Type B pancreatic cell (in vitro differentiated cells): Measurements from ENCODE around the gene EIF3B. TPM values are rescaled to one million over a fixed set of nuclear protein-coding genes. Genes with fewer than 3 reads are reported as not detected.
"Not testable (repeated sequence)": the region's sequence is repeated elsewhere in the genome, so short reads cannot be mapped to it uniquely, and the experiment has no call there.

Experiments
- DNase-seq: peaks from one replicate; pipeline ENCODE4 v3.0.0; 2021; ENCODE audit warnings: mixed read lengths; ENCODE audit not compliant: unreplicated experiment; ENCODE audit errors: extremely low spot score
- H3K27ac Mint-ChIP-seq: 2 replicates; pipeline ENCODE4 v1.8.0; 2021; ENCODE audit warnings: mild to moderate bottlenecking, mixed read lengths
- H3K27me3 Mint-ChIP-seq: 2 replicates; pipeline ENCODE4 v1.8.0; 2021; ENCODE audit warnings: mixed read lengths
- H3K36me3 Mint-ChIP-seq: 2 replicates; pipeline ENCODE4 v1.8.0; 2021; ENCODE audit warnings: mixed read lengths
- H3K4me1 Mint-ChIP-seq: one replicate; pipeline ENCODE4 v1.8.0; 2021; ENCODE audit warnings: mixed read lengths; ENCODE audit not compliant: unreplicated experiment
- H3K4me3 Mint-ChIP-seq: 2 replicates; pipeline ENCODE4 v1.8.0; 2021; ENCODE audit warnings: mild to moderate bottlenecking, mixed read lengths
- H3K9me3 Mint-ChIP-seq: 2 replicates; pipeline ENCODE4 v1.8.0; 2021; ENCODE audit warnings: mixed read lengths
- CTCF ChIP-seq: fragments of 200-600 bp; sonication (generic); conservative IDR thresholded peaks from 2 replicates; pipeline ENCODE4 v1.5.0; 2021; ENCODE audit warnings: antibody characterized with exemption, mild to moderate bottlenecking
- total RNA-seq: library from RNA; stranded (reverse); gene quantifications from 2 replicates; pipeline ENCODE4 v1.2.1, GENCODE V29; 2021; ENCODE audit warnings: low replicate concordance

Gene EIF3B
- total RNA-seq, 1 donor from 2014 or later = 178 TPM

GRCh38 chr7:2331707-2332106 is 22.9 kb upstream of the EIF3B start:
- Mint-ChIP-seq H3K27ac (no peak overlapping the region), H3K9me3 (no peaks in the 10 kb centered on the region), H3K4me3 (no peak overlapping the region), H3K4me1 (no peaks in the 10 kb centered on the region), H3K36me3 (no peaks in the 10 kb centered on the region), H3K27me3 (no peaks in the 10 kb centered on the region)
- TF ChIP-seq CTCF = no peak
- no peak for DNase-seq

GRCh38 chr7:2332606-2333231 is 21.9 kb upstream of the EIF3B start:
- not testable (repeated sequence) for H3K4me1 Mint-ChIP-seq, H3K9me3 Mint-ChIP-seq, H3K4me3 Mint-ChIP-seq, H3K36me3 Mint-ChIP-seq, H3K27me3 Mint-ChIP-seq, H3K27ac Mint-ChIP-seq, DNase-seq

DNA sequence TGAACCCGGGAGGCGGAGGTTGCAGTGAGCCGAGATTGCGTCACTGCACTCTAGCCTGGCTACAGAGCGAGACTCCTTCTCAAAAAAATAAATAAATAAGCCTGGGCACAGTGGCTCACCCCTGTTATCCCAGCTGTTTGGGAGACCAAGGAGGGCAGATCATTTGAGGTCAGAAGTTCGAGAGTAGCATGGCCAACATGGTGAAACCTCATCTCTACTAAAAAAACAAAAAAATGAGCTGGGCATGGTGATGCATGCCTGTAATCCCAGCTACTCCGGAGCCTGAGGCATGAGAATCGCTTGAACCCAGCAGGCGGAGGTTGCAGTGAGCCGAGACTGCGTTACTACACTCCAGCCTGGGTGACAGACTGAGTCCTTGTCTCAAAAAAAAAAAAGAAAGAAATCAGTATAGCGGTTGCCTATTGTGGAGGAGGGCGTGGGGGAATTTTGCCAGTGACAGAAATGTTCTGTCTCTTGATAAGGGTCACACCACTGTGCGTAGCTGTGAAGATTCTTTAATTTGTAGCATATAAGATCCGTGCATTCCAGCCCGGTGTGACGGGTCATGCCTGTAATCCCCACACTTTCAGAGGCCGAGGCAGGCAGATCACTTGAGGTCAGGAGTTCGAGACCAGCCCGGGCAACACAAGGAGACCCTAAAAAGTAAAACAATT is 17.9 kb upstream of the EIF3B start:
- no peak for DNase-seq
- H3K4me1 Mint-ChIP-seq = no peaks in the 10 kb centered on the region
- H3K9me3 Mint-ChIP-seq = no peaks in the 10 kb centered on the region
- H3K36me3 Mint-ChIP-seq = no peaks in the 10 kb centered on the region
- no peak for TF ChIP-seq CTCF
- H3K27ac Mint-ChIP-seq = no peak overlapping the region
- H3K27me3 Mint-ChIP-seq = no peaks in the 10 kb centered on the region
- H3K4me3 Mint-ChIP-seq = no peak overlapping the region

DNA sequence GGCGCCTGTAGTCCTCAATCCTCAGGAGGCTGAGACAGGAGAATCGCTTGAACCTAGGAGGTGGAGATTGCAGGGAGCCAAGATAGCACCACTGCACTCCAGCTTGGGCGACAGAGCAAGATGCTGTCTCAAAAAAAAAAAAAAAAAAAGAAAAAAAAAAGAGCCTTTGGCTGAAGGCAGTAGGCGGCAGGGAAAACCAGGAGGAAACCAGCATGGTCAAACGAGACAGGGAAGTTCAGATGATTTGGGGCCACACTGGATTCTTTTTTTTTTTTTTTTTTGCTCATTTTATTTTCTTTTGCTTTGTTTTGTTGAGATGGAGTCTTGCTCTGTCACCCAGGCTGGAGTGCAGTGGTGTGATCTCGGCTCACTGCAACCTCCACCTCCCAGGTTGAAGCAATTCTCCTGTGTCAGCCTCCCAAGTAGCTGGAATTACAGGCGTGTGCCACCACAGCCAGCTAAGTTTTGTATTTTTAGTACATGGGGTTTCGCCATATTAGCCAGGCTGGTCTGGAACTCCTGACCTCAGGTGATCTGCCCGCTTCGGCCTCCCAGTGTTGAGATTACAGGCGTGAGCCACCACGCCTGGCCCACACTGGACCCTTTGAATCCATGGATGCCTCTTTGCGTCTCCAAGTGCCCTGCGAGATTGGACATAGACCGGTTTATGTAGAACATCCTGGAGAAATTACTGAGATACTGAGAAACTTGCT is 7.1 kb upstream of the EIF3B start:
- not testable (repeated sequence) for H3K36me3 Mint-ChIP-seq, DNase-seq, H3K4me3 Mint-ChIP-seq, H3K27me3 Mint-ChIP-seq, H3K9me3 Mint-ChIP-seq, H3K4me1 Mint-ChIP-seq
- peak overlapping the region; percentile 76 for H3K27ac Mint-ChIP-seq

- Mint-ChIP-seq H3K4me3 (no peak overlapping the region), H3K27ac (no peak overlapping the region), H3K36me3 (peaks cover 4% of the 10 kb centered on the region), H3K9me3 (no peaks in the 10 kb centered on the region), H3K4me1 (no peaks in the 10 kb centered on the region), H3K27me3 (peaks cover 3% of the 10 kb centered on the region)
- DNase-seq = no peak
- no peak for TF ChIP-seq CTCF
Observed at GRCh38 chr7:2350055-2350454, 4.6 kb upstream of the EIF3B start.

GRCh38 chr7:2350861-2351260 is 3.8 kb upstream of the EIF3B start:
- Mint-ChIP-seq H3K9me3 (no peaks in the 10 kb centered on the region), H3K36me3 (peaks cover 4% of the 10 kb centered on the region), H3K27ac (no peak overlapping the region), H3K4me3 (no peak overlapping the region), H3K27me3 (peaks cover 3% of the 10 kb centered on the region), H3K4me1 (peaks cover 2% of the 10 kb centered on the region)
- no peak for DNase-seq
- TF ChIP-seq CTCF = no peak
